ENCODE measurements around the gene PTPRD.

DNA sequence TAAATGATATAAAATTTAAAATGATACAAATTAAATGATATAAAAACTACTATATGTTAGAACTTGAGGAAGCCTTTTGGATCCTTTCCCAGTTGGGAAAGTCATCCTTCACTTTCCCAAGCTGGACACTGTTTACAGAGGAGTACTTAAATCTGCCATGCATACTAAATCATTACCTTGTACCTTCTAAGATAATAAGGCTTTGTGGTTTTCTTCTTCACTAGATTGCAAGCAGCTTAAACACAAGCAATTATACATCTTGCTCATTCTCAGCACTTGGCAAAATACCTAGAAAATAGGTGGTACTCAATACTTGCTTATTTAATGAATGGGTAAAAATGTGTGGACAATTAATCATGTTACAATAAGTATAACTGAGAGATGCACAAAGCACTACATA lies 666.8 kb downstream of the PTPRD start:
- TF ChIP-seq POLR2A (IDR thresholded peaks at IDR 0.05; ENCODE audit: borderline replicate concordance, extremely low read depth, insufficient read depth, insufficient read length) (no peak), EZH2 (IDR thresholded peaks at IDR 0.05) (no peak), CTCF (IDR thresholded peaks at IDR 0.05 in 2 of 3, conservative IDR thresholded peaks at IDR 0.05 in 1 of 3; ENCODE audit: borderline replicate concordance in 1 of 3, insufficient read depth in 1 of 3, low read depth in 2 of 3, low read length in 2 of 3) (no peak), YY1 (IDR thresholded peaks at IDR 0.05; ENCODE audit: extremely low read depth, insufficient replicate concordance, low read depth, low read length) (no peak), ELF1 (IDR thresholded peaks at IDR 0.05; ENCODE audit: borderline replicate concordance, low read depth) (no peak), EZH2phosphoT487 (IDR thresholded peaks at IDR 0.05; ENCODE audit: borderline replicate concordance) (no peak), REST (IDR thresholded peaks at IDR 0.05; ENCODE audit: low read depth) (no peak)
